ENCODE data around the gene ADGRL3. TPM values are rescaled to one million over a fixed set of nuclear protein-coding genes. Genes with fewer than 3 reads are reported as not detected.

Gene ADGRL3
- total RNA-seq, 4 donors from 2014 or later = 6.1 to 26.0 (median 7.3) TPM

DNA sequence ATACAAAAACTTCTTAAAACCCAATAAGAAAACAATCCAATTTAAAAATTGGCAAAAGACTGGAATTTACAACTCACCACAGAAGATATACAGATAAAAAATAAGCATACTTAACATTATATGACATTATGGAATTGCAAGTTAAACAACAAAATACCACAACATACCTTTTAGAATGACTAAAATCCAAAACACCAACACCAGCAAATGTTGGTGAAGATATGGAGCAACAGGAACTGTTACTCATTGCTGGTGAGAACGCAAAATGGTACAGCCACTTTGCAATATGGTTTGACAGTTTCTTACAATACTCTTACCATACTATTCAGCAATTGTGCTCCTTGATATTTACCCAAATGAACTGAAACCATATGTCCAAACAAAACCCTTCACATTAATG, 112.4 kb downstream of the ADGRL3 start:
- Histone ChIP-seq H3K4me3 (no peak overlapping the region), H3K4me1 (no peaks in the 10 kb centered on the region), H3K36me3 (no peaks in the 10 kb centered on the region), H3K27ac (no peak overlapping the region), H3K9me3 (no peaks in the 10 kb centered on the region), H3K27me3 (no peaks in the 10 kb centered on the region)
- ATAC-seq = no peak
- 90 to 91% methylated on average over 1 of the region's 1 CpG for WGBS, 2 donors (ENCODE audit: low coverage in 1 of 2)
- TF ChIP-seq POLR2AphosphoS5 (IDR thresholded peaks at IDR 0.05) (no peak), POLR2A (IDR thresholded peaks at IDR 0.05) (no peak), EP300 (IDR thresholded peaks at IDR 0.05) (no peak)
- TF ChIP-seq, protein P1, sequence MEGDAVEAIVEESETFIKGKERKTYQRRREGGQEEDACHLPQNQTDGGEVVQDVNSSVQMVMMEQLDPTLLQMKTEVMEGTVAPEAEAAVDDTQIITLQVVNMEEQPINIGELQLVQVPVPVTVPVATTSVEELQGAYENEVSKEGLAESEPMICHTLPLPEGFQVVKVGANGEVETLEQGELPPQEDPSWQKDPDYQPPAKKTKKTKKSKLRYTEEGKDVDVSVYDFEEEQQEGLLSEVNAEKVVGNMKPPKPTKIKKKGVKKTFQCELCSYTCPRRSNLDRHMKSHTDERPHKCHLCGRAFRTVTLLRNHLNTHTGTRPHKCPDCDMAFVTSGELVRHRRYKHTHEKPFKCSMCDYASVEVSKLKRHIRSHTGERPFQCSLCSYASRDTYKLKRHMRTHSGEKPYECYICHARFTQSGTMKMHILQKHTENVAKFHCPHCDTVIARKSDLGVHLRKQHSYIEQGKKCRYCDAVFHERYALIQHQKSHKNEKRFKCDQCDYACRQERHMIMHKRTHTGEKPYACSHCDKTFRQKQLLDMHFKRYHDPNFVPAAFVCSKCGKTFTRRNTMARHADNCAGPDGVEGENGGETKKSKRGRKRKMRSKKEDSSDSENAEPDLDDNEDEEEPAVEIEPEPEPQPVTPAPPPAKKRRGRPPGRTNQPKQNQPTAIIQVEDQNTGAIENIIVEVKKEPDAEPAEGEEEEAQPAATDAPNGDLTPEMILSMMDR (IDR thresholded peaks at IDR 0.05) = no peak

DNA sequence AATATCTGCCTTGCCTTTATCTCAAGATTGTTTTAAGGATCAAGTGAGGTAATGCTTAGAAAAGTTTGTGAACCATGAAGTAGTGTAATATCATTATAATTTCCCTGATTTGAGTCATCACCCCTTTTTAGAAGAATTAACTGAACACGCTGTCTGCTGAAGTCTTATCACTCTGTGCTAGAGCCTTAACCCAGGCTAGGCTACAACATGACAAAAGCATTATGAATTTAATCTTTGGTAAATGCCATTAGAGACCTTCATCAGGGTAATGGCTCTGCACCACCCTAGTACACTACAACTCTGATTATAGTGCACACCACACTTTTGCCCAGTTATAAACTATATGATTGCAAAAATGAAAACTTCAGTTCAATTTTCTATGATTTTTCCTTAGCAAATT, 118.3 kb downstream of the ADGRL3 start:
- Histone ChIP-seq H3K9me3 (peaks cover 0 to 9% (median 0%) of the 10 kb centered on the region in 3 donors), H3K4me3 (no peak overlapping the region), H3K27ac (no peak overlapping the region), H3K4me1 (peaks cover 0 to 7% (median 0%) of the 10 kb centered on the region in 3 donors), H3K27me3 (no peaks in the 10 kb centered on the region), H3K36me3 (no peaks in the 10 kb centered on the region)
- ATAC-seq = no peak
- WGBS, 2 donors (ENCODE audit: low coverage in 1 of 2) = 100% methylated on average over 1 of the region's 1 CpG
- TF ChIP-seq EP300 (IDR thresholded peaks at IDR 0.05) (no peak), POLR2A (IDR thresholded peaks at IDR 0.05) (no peak), POLR2AphosphoS5 (IDR thresholded peaks at IDR 0.05) (no peak)
- TF ChIP-seq, protein P1 (IDR thresholded peaks at IDR 0.05) = no peak

DNA sequence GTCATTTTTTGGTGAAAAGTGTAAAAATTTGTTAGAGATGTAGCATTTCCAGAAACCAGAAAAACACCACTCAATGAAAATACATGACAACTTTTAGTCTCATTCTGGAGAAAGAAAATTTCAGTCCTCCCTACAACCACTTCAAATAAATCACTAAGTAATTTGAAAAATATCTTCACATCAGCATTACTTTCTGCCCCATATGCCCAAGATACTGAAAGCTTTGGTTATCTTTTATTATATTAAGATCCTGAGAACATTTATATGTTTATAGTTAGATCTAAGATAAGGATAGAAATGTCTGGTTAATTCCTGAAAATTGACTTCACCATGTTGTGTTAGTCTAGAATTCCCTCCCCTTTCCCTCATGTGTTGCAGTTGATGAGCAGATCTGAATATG, 119.0 kb downstream of the ADGRL3 start:
- TF ChIP-seq EP300 (IDR thresholded peaks at IDR 0.05) (no peak), POLR2A (IDR thresholded peaks at IDR 0.05) (no peak), POLR2AphosphoS5 (IDR thresholded peaks at IDR 0.05) (no peak)
- TF ChIP-seq, protein P1 (IDR thresholded peaks at IDR 0.05) = no peak
- peaks cover 0 to 7% (median 0%) of the 10 kb centered on the region in 3 donors for H3K4me1 ChIP-seq
- ATAC-seq = no peak
- no peaks in the 10 kb centered on the region for H3K27me3 ChIP-seq
- H3K9me3 ChIP-seq = peaks cover 0 to 13% (median 0%) of the 10 kb centered on the region in 3 donors
- H3K4me3 ChIP-seq = no peak overlapping the region
- H3K36me3 ChIP-seq = no peaks in the 10 kb centered on the region
- H3K27ac ChIP-seq = no peak overlapping the region

DNA sequence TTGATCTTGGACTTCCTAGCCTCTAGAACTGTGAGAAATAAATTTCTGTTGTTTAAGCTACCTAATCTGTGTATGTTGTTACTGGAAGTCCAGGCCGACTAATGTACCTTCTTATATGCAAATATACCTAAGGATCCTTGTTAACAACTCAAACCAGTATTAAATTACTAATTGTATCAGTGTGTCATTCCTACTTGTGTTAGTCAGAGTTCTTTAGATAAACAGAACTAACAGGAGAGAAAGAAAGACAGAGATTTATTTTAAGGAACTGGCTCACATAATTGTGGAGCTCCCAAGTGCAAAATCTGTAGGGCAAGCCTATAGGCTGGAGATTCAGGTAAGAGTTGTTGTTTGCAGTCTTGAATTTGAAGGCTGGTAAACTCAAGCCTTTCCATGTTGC, 120.0 kb downstream of the ADGRL3 start:
- H3K27me3 ChIP-seq = no peaks in the 10 kb centered on the region
- peaks cover 0 to 7% (median 0%) of the 10 kb centered on the region in 3 donors for H3K4me1 ChIP-seq
- H3K36me3 ChIP-seq = no peaks in the 10 kb centered on the region
- peaks cover 0 to 13% (median 0%) of the 10 kb centered on the region in 3 donors for H3K9me3 ChIP-seq
- no peak for ATAC-seq
- 50 to 67% methylated on average over 1 of the region's 1 CpG for WGBS, 2 donors (ENCODE audit: low coverage in 1 of 2)
- no peak overlapping the region for H3K27ac ChIP-seq
- TF ChIP-seq, protein P1 (IDR thresholded peaks at IDR 0.05) = no peak
- TF ChIP-seq EP300 (IDR thresholded peaks at IDR 0.05) = no peak
- TF ChIP-seq POLR2AphosphoS5 (IDR thresholded peaks at IDR 0.05) = no peak
- TF ChIP-seq POLR2A (IDR thresholded peaks at IDR 0.05) = no peak
- H3K4me3 ChIP-seq = no peak overlapping the region

DNA sequence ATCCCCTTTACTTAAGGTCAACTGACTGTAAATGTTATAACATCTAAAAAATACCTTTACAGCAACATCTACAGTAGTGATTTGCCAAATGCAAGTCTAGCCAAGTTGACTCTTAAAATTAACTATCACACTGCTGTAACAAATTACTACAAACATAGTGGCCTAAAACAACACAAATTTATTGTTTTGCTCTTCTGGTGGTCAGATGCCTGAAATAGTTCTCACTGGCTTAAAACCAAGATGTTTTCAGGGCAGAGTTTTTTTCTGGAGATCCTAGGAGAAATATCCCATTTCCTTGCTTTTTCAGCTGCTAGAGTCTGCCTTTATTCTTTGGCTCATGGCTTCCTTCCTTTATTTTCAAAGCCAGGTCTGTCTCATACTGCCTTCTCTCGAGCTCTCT, 120.5 kb downstream of the ADGRL3 start:
- H3K36me3 ChIP-seq = no peaks in the 10 kb centered on the region
- TF ChIP-seq EP300 (IDR thresholded peaks at IDR 0.05) (no peak), POLR2A (IDR thresholded peaks at IDR 0.05) (no peak), POLR2AphosphoS5 (IDR thresholded peaks at IDR 0.05) (no peak)
- TF ChIP-seq, protein P1 (IDR thresholded peaks at IDR 0.05) = no peak
- peaks cover 0 to 7% (median 0%) of the 10 kb centered on the region in 3 donors for H3K4me1 ChIP-seq
- WGBS, 2 donors (ENCODE audit: low coverage in 1 of 2) = 40 to 60% methylated on average over 1 of the region's 1 CpG
- no peak overlapping the region for H3K27ac ChIP-seq
- H3K9me3 ChIP-seq = peaks cover 0 to 13% (median 0%) of the 10 kb centered on the region in 3 donors
- no peak overlapping the region for H3K4me3 ChIP-seq
- H3K27me3 ChIP-seq = no peaks in the 10 kb centered on the region
- no peak for ATAC-seq
